ENCODE data around the gene UBALD2.
"Not testable (repeated sequence)": the region's sequence is repeated elsewhere in the genome, so short reads cannot be mapped to it uniquely, and the experiment has no call there.

UBALD2 gene

DNA sequence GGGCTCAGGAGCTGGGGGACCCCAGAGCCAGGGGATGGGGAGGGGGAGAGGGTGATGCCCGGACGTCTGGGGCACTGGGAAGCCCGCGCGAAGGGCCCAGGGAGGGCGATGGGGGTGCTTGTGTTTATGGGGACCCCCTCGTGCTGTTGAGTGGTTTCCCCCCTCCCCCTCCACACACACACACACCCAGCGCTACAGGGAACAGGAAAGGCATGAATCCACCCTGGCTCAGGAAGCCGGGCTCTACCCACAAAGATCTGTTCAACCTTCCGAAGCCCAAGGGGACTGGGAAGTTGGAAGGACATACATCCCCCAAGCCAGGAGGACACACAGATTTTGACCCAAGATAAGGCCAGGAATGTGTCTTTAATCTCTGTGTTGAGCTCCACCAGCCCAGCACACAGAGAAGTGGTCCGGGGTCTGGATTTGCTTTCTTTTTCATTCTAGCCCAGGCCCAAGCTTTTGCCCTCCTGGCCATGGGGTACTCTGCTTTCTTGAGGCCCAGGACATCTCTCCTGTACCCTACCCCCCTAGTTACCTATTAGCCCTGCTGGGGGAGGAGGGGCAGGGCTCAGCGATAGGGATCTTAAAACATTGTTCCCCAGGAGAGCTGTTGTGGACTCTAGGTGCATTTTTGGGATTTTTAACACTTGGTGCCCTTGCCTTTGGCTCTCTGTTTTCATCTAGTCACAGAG lies 1.2 kb downstream of the UBALD2 start:
- DNase-seq = no peak

DNA sequence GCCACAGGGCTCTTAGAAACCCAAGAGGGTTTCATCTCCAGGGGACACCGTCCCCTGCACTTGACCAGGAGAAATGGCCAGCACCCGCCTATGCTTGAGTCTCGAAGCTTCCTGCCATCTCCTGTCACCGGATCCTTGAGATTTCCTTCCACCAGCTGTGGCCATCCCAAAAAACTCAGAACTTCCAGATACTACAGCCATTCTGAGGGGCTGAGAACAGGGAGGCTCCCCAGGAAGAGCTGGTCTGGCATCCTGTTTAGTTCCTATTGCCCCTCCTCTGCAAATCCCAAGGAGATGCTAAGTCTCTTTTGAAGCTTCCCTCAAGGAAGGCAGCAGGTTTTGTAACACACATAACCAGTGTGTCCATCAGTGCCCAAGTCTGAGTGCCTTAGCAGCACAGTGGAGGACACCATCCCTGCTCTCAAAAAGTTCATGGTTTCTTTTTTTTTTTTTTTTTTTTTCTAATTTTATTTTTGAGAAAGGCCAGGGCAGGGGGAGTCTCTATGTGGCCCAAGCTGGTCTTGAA lies 2.0 kb downstream of the UBALD2 start:
- DNase-seq = no peak

DNA sequence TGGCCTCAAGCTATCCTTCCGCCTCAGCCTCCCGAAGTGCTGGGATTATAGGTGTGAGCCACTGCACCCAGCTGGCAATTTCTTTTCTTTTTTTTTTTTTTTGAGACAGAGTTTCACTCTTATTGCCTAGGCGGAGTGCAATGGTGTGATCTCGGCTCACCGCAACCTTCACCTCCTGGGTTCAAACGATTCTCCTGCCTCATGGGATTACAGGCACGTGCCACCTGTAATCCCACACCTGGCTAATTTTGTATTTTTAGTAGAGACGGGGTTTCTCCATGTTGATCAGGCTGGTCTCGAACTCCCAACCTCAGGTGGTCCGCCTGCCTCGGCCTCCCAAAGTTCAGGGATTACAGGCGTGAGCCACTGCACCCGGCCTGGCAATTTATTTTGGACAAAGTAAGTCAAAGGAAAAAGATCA lies 2.4 kb downstream of the UBALD2 start:
- not testable (repeated sequence) for DNase-seq

DNA sequence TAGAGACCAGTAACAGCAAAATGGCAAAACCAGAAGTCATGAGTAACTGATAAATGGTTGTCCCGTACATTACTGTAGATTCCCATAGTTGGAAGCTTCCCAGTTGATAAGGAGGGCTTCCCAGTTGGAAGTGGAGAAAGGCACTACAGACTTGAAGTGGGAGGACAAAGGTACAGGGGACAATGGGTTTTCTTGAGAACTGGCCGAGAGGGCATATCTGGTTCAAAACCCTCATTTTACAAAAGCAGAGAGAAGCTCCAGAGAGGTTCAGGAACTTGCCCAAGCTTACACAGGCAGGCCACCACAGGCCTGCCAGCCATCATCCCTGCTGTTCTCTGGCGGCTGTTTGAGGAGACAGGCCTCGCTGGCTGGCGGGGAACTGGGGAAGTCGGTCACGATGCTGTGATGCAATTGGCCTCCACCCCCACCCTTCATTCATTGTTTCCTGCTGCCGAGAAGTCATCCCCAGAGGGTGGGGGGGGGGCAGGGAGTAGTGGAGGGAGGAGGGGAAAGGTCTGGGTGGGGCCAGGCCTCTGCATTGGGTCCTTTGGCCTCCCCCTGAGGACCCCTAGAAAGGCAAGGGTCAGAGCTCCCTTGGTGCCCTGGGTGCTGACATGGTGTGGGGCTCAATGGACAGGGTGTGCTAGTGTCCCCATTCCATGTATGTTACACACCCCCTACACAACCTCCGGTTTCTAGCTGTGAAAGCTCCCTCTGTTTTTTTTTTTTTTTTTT lies 3.0 kb downstream of the UBALD2 start:
- no peak for DNase-seq

DNA sequence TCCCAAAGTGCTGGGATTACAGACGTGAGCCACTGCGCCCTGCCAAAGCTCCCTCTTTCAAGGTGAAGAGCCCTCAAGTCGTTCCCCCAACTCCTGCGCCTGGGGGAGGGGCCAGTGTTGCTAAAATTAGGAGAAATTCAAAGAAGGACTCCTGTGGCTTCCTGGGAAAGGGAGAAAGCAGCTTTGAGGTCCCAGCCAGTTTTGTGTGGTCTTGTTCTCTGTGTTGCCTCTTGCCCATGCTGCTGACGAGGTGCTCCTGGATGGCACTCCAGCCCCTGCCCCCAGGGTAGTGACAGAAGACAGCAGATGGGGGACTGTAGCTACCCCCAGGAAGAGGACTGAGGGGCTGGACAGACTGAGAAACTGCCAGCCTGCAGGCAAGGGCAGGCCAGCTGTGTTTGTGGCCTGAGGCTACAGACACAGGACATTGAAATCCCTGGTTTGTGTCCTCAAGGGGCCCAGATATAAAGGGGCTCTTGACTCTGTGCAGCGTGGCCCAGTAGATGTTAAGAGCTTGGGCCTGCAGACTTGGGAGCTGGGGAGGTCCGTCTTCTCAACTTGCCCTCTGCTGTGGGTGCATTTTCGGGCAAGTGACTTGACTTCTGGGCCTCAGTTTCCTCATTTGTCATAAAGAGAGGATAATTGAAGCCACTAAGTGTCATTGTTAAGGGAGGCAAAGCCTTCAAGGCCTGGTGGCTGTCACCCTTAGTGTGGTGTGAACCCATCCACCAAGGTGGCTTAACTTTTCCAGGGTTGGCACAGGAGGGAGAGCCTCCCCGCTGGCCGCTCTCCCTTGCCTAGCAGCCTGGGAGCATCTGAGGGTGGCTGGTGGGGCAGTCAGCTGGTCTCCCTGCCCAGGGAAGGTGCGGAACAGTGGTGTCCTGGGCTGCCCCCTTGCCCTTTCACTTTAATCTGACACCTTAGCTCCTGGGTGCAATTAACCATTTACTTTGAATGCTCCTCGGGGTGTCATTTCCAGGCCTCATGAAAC lies 4.1 kb downstream of the UBALD2 start:
- DNase-seq = no peak

DNA sequence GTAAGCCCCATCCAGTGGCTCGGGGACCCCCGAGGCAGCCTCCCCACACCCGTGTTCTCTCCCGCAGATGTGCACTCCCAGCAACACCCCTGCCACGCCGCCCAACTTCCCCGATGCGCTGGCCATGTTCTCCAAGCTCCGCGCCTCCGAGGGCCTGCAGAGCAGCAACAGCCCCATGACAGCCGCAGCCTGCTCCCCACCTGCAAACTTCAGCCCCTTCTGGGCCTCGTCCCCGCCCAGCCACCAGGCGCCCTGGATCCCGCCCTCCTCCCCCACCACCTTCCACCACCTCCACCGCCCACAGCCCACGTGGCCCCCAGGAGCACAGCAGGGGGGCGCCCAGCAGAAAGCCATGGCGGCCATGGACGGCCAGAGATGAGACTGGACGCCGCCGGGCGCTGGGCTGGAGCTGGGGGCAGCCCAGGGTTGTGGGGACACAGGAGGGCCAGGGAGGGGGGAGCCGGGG lies 5.0 kb downstream of the UBALD2 start:
- no peak for DNase-seq

DNA sequence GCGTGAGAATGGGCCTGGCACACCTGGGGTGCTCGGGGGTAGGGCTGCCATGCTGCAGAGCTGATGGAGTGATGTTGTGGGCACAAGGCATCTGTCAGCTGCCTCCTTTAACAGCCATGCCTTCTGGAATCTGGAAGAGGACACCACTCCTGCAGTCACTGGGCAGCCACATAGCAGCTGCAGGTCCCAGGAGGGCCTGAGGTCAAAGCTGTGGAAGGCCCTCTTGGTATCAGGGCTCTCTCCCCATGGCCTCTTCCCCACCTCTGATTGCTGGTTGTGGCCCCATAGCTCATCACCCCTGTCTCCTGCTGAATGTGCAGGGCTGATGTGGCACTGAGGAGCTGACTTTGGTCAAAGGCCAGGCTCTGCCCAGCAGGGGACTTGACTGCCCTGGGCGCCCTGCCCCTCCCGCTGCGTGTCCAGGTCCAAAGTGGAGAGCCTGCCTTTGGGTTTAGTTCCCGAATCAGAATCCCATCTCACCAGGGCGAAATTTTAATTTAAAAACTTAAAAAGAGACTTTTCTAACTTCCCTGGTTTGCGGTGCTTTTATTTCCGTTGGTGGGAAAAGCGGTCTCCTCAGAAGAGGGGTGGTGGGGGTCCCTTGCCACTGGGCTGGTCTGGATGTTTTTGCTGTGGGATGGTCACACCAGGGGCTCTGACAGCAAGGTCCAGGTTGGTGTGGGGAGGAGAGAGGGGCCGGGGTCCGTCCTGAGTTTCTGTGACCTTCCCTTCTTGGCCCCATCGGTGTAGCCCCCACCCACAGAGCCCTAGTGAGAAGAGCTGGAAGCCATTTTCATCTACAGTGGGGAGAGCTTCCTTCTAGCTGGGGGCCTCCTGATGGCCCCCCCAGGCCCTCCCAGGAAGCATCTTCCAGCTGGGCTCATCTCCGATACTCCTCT lies 5.9 kb downstream of the UBALD2 start:
- no peak for DNase-seq

DNA sequence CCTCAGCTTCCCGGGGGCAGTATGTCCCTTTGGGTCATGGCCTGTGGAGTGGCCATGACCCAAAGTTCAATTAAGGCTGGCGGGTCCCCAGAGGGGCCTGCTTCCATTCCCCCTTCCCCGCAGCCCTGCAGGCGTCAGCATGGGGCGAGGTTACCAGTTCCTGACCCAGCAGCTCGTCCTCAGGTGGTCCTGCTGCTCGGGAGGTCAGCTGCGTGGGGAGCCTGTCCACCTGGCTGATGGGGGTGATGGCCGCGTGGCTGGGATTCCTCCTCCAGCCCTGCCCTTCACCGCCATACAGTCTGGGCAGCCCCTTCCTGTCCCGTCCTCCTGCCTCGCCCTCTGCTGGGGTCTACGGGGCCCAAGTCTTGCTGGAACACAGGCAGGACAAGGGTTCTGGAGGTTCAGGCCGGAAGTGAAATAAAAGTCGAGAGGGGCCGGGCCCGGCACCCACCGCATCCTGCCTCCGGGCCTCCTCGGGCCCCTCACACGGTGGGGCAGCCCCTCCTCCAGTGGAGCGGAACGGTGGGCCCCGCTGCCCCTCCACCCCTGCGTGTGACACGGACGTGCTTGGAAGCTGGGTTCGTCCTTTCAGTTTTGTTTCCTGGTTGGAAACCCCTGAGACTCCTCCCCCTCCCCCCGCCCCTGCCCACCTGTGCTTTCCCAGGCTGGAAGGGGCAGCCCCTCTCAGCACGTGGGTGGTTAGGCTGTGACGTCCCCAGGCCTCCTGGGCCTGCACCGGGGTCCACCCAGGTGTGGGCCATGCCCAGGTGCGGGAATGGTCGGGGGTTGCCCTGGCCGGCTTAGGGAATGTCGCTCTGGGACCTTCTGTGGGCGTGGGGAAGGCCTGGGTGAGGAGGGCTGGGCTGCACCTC lies 6.8 kb downstream of the UBALD2 start:
- DNase-seq = no peak

DNA sequence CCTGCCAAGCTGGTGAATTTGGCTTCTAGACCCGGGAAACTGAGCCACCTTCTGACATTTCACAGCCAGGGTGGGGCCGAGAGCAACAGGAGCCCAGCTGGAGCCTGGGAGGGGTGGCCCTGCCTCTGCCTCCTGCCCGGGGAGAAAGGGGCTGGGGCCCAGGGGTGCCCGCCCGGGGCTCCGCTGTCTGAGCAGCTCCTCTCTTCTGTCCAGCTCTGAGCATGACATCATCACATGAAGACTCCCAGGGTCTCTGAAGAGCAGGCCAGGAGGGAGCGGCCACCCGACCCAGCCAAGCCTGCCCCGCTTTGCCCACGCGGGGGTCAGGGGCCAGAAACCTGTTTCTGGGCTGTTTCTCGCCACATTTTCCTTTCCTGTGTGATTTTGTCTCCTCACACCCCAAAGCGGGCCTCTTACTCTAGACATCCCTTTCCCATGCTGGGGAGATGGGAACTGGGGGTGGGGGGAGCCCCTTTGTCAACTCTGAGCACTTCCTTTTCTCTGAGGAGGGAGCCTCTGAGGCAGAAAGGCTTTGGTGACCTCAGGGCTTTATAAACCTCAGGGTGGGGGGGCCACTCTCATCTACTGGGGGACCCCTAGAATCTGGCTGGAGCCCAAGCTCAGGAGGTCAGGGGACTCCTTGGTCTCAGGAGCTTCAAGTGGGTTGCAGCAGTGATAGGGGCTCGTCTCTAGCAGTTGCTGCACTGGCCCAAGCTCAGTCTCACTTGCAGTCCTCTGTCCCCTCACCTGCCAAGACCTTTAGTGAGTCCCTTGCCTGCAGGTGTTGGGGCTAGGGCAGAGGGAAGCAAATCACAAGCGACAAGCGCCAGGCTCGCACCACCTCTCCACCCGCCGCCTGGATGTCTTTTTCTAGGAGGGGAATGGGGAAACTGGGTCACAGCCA lies 7.6 kb downstream of the UBALD2 start:
- DNase-seq = no peak

DNA sequence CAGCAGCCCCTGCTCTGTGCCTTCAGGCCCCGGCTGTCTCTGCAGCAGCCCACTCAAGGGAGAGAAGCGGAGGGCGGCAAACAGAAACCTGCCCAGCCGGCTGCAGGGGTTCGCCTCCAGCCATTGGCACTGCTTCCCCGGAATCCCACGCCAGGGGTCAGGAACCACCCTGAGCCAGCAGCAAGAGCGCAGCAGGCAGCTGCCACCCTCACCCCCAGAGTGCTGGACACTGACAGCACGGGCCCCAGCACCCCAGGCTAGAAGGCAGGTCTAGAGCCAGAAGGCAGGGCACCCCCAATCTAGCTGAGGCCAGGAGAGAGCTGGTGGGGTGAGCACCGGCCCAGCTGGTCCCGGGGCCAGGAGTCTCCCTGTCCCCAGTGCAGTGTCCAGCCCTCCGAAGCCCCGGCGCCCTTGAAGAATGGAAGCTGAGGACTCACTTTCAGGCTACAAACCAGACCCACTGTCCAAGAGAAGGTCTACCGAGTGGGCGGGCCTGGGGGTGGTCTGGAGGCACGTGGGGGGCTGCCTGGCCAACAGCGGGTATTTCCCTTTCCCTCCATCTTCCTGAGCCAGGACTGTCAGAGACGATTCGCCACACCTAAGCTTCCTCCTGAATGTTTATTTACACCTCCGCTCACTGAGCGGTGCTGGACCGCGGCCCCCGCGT lies 8.4 kb downstream of the UBALD2 start:
- DNase-seq = no peak

DNA sequence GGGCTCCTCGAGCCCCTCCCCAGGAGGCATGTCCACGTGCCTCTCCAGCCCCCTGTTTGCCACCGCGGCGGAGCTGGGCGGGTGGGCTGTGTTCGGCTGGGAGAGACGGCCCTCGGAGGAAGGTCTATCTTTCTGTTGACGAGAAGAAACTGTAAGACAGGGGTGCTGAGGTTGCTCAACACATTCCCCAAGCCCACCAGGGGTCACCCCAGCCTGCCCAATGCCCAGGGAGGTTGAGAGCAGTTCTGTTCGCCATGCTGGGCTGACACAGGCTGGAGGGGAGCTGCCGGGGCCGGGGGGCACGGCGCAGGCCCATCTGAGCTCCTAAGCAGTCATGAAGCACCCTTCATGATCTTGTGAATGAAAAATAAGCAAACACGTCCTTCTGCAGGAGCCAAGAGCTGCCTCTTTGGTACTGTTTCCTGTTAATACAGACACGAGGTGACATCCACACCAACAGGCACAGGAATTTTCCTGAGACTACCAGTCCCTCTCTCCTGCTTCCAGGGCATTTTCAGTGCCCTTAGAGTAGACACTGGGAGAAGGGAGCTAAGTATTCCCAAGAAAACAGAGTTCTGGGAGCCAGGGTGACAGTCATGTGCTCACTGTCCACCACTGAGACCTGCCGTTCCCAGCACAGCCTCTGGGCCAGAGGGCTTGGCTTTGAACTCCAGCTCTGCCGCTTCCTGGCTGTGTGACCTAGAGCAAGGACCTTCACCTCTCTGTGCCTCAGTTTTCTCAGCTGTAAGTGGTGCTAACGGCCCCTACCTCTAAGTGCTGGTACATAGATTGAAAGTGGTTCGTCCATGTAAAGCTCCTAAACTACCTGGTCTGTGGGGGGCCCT lies 9.2 kb downstream of the UBALD2 start:
- DNase-seq = no peak

DNA sequence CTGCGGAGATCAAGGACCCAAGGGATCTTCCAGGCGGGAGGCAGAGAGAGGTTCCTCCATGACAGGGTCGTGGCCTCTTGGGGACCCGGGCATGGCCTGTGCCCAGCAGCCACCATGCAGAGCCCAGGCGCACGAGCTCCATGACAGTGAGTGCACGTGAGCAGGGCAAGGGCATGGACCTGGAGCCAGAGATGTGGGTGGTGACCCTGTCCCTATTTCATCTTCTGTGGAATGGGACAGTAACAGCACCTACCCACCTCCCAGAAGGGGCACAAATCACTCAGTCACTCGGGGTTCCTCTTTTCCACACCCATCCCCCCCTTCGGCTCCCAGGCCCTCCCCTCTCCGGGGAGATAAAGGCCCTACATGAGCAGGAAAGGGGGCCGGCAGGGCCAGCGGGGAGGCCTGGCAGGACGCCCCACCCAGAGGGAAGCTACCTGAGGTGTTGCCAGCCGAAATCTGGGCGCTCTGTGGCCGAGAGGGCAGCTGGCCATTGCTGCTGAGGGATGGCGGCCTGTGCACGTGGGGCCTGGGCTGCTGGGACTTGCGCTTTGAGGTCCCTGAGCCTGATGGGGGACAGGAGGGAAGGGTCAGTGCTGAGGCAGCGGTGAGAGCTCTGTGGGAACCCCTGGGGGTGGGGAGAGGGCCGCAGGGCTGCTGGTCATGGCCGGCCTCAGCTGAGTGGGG lies 10.4 kb downstream of the UBALD2 start:
- no peak for DNase-seq

DNA sequence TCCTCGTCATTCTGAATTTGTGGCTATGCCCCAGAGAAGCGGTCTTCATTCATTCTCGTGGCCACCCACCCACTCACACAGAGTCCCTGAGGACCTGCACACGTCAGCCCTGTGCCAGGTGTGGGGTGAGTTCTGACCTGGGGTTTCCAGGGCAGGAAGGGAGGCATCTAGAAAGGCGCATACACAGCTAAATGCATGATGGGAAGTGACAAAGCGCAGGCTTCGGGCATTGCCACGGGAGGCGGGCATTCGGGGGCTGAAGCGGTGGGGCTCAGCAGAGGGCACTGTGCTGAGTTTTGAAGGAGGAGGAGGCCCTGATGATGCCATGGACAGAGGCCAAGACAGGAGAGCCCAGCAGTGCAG lies 10.9 kb downstream of the UBALD2 start:
- DNase-seq = no peak

DNA sequence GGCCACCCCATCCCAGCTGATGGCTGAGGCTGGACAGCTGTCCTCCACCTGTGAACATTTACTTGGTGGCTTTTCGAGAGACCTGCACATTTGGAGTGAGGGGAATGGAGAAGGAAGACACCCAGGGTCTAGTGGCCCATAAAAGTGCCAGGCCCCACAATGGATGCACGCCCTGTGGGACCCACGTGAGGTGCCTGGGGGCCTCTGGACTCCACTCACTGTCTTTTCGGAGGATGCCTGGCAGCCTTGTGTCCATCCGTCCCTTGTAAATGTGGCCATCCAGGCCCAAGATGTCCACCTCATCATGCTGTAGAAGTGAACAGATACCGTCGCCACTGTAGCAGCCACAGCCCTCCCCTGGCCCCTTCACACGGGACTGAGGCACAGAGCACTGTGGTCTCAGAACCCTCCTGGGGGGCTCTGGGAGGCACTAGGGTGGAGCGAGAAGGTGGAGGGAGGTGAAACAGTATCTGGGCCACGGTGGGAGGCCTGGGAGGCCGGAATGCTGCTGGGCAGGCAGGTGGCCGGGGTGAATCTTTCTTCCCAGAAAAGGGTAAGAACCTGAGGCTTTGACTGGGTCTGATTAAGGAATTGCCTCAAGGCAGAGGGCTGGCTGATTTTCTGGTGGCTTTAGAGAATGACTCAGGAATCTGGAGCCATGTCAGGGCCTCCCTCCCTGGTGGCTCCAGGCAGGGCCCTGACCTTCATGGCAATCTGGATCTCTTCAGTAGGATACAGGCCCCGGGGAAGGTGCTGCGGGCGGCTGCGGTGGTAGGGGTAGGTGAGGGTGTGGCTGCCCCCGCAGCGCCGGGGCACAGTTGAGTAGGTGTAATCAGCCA lies 11.5 kb downstream of the UBALD2 start:
- DNase-seq = no peak

DNA sequence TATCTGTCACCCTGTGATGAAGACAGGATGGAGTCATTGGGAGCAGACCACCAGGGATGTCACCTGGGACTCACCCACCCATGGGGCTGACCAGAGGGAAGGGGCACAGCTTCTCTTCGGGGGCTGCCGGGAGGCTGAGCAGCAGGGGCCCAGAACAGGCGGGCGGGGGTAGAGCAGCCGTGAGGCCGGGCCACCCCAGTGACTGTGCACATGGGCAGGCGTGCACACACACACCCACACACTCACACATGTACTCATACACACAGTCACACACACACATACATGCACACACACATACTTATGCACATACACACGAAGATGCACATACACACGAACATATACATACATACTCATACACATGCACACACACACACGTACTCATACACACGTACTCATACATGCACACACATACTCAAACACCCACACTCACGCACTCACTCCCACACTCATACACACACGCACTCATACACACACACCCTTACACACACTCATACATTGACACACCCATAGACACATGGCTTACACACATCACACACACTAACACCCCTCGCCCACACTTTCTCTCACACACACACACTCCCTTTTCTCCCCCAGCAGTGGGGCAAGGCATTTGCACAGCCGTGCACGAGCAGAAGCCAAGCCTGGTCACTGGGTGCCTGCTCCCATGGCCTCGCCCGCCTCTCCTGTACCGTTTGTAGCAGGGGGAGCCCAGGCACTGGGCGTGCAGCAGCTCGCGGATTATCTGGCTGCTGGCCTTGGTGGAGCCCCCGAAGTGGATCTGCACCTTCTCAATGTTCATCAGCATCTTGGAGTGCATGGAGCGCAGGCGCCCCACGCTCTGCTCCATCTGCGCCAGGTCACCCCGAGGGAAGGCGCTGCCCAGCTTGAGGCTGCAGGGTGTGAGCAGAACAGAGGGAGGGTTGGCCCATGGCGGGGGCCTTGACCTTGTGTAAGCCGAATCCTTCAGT lies 12.4 kb downstream of the UBALD2 start:
- no peak for DNase-seq

Measured in cortex of kidney (tissue), 1 donor.